DOHH2 (cell line): ENCODE measurements around the gene TEKT3.

Experiments used
- H3F3A ChIP-seq: fragments of 200-600 bp; sonication (generic), shearing (Covaris generic); 2 replicates; pipeline ENCODE4 v1.6.0; 2016; ENCODE audit warnings: antibody characterized with exemption, mild to moderate bottlenecking; ENCODE audit not compliant: control insufficient read depth, insufficient read depth
- H3K27ac ChIP-seq: fragments of 200-600 bp; sonication (generic); 2 replicates; pipeline ENCODE4 v1.5.1; 2014; ENCODE audit warnings: low read depth, mild to moderate bottlenecking, low read length, moderate library complexity
- H3K27me3 ChIP-seq: fragments of 200-600 bp; sonication (generic); 2 replicates; pipeline ENCODE4 v1.6.1; 2014; ENCODE audit warnings: mild to moderate bottlenecking, low read length, mixed read lengths; ENCODE audit not compliant: control insufficient read depth
- H3K36me3 ChIP-seq: fragments of 200-600 bp; sonication (generic); 2 replicates; pipeline ENCODE4 v1.6.1; 2014; ENCODE audit warnings: mild to moderate bottlenecking, low read length, moderate library complexity, mixed read lengths; ENCODE audit not compliant: control insufficient read depth
- H3K4me1 ChIP-seq: fragments of 200-600 bp; sonication (generic); 2 replicates; pipeline ENCODE4 v1.6.1; 2014; ENCODE audit warnings: mild to moderate bottlenecking, low read length, mixed read lengths; ENCODE audit not compliant: control insufficient read depth
- H3K4me2 ChIP-seq: fragments of 200-600 bp; sonication (generic); 2 replicates; pipeline ENCODE4 v1.6.0; 2014; ENCODE audit warnings: mild to moderate bottlenecking, low read length, moderate library complexity
- H3K4me3 ChIP-seq: fragments of 200-600 bp; sonication (generic); 2 replicates; pipeline ENCODE4 v1.5.1; 2014; ENCODE audit warnings: mild to moderate bottlenecking, low read length, mixed read lengths
- H3K79me2 ChIP-seq: fragments of 200-600 bp; sonication (generic); 2 replicates; pipeline ENCODE4 v1.6.1; 2014; ENCODE audit warnings: mild to moderate bottlenecking, low read length, mixed read lengths; ENCODE audit not compliant: control insufficient read depth
- H3K9me2 ChIP-seq: fragments of 200-600 bp; sonication (generic); replicated peaks from 2 replicates; pipeline ENCODE4 v1.6.1; 2014; ENCODE audit warnings: mild to moderate bottlenecking, low read length, mixed read lengths; ENCODE audit not compliant: control insufficient read depth
- H3K9me3 ChIP-seq: fragments of 200-600 bp; sonication (generic); 2 replicates; pipeline ENCODE4 v1.6.1; 2014; ENCODE audit warnings: antibody characterized with exemption, low read length, mixed read lengths; ENCODE audit not compliant: control insufficient read depth, insufficient read depth
- H4K20me1 ChIP-seq: fragments of 200-600 bp; sonication (generic); 2 replicates; pipeline ENCODE4 v1.6.0; 2014; ENCODE audit warnings: low read depth, mild to moderate bottlenecking, antibody characterized with exemption, low read length, moderate library complexity; ENCODE audit not compliant: control insufficient read depth, insufficient read depth
- EZH2phosphoT487 ChIP-seq: fragments of 200-600 bp; sonication (generic); IDR thresholded peaks from 2 replicates; pipeline ENCODE4 v1.6.1; 2017; ENCODE audit warnings: borderline replicate concordance, mild to moderate bottlenecking, antibody characterized with exemption, low read length, moderate library complexity, mixed read lengths
- TF ChIP-seq, protein P1 (sequence below): fragments of 200-600 bp; sonication (generic); IDR thresholded peaks from one replicate; pipeline ENCODE4 v1.5.1; 2014; ENCODE audit warnings: antibody characterized with exemption, mild to moderate bottlenecking, low read depth, low read length; ENCODE audit not compliant: poor library complexity, severe bottlenecking

The TEKT3 gene

DNA sequence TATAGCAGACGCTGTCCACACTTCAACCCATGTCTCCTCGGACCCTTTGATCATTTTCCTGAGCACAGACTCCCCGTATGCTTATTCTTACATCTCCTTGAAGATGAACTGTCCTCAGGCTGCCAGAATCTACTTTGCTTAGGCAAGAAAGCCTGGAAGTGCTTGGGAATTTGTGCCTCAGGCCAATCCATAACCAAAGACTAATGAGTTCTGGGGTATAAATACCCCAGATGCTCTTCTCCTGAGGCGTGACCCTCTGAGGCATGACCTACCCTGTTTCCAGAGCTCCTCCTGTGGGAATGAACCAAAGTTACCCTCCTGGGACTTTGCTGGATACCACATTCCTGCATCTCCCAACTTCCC lies 10.1 kb upstream of the TEKT3 start:
- Histone ChIP-seq H3K27me3 (no peaks in the 10 kb centered on the region), H3K9me3 (no peaks in the 10 kb centered on the region), H4K20me1 (no peaks in the 10 kb centered on the region), H3K9me2 (no peaks in the 10 kb centered on the region), H3K27ac (no peak overlapping the region), H3F3A (no peaks in the 10 kb centered on the region), H3K4me3 (no peak overlapping the region), H3K4me1 (no peaks in the 10 kb centered on the region), H3K79me2 (no peaks in the 10 kb centered on the region), H3K4me2 (no peak overlapping the region), H3K36me3 (no peaks in the 10 kb centered on the region)
- TF ChIP-seq, protein P1, sequence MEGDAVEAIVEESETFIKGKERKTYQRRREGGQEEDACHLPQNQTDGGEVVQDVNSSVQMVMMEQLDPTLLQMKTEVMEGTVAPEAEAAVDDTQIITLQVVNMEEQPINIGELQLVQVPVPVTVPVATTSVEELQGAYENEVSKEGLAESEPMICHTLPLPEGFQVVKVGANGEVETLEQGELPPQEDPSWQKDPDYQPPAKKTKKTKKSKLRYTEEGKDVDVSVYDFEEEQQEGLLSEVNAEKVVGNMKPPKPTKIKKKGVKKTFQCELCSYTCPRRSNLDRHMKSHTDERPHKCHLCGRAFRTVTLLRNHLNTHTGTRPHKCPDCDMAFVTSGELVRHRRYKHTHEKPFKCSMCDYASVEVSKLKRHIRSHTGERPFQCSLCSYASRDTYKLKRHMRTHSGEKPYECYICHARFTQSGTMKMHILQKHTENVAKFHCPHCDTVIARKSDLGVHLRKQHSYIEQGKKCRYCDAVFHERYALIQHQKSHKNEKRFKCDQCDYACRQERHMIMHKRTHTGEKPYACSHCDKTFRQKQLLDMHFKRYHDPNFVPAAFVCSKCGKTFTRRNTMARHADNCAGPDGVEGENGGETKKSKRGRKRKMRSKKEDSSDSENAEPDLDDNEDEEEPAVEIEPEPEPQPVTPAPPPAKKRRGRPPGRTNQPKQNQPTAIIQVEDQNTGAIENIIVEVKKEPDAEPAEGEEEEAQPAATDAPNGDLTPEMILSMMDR: no peak
- no peak for TF ChIP-seq EZH2phosphoT487

DNA sequence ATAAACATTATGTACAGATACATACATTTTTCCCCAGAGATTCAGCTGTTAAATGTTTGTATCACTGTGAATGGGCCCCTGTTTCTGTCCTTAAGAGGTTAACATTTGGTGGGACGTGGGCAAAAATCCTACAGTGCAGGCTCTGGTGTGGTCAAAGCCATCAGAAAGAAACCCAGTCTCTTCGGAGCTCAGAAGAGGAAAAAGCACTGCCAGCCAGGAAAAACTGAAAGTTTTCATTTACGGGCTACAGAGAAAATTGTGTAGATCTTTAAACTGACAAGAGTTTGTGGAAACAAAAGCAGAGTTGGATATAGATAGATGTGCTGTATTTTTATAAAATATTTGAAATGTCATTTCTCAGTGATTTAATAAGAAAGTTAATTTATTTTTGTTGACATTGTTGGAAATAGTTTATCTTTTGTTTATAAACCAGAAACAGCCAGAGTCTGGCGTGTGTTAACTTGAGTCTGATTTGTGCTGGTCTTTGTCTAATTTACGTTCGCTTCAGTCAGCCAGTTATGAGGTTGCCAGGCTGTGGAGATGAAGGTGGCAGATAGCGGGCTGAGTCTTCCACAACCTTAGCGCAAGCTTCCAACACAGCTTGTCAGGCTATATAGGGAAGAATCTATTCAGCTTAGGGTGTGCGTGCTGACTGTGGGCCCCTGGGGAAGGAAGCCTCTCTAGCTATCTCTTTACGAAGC lies 9.5 kb upstream of the TEKT3 start:
- H3K27ac ChIP-seq: no peak overlapping the region
- H3F3A ChIP-seq: no peaks in the 10 kb centered on the region
- H3K4me3 ChIP-seq: no peak overlapping the region
- no peaks in the 10 kb centered on the region for H3K79me2 ChIP-seq
- H3K9me2 ChIP-seq: no peaks in the 10 kb centered on the region
- H3K4me1 ChIP-seq: no peaks in the 10 kb centered on the region
- H3K27me3 ChIP-seq: no peaks in the 10 kb centered on the region
- H3K9me3 ChIP-seq: no peaks in the 10 kb centered on the region
- no peak overlapping the region for H3K4me2 ChIP-seq
- no peaks in the 10 kb centered on the region for H3K36me3 ChIP-seq
- no peak for TF ChIP-seq EZH2phosphoT487
- TF ChIP-seq, protein P1: no peak
- no peaks in the 10 kb centered on the region for H4K20me1 ChIP-seq

DNA sequence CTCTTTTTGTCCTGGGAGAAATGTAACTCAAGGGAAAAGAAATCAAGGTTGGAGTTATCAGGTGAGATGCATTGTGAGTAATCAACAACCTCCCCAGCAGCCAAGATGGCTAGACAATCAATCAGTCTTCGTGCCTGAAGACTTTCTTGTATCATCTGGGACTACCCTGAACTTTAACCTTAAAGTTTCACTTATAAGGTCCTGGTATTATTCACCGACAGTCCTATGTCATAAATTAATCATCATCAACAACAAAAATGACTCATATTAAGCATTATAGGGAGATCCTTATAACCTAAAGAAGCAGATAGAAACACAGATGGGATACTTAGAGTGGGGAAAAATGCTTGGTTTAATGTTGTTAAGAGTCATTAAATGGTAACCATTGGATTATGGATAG lies 7.7 kb upstream of the TEKT3 start:
- Histone ChIP-seq H4K20me1 (no peaks in the 10 kb centered on the region), H3K4me2 (no peak overlapping the region), H3K36me3 (no peaks in the 10 kb centered on the region), H3K9me3 (no peaks in the 10 kb centered on the region), H3K4me1 (no peaks in the 10 kb centered on the region), H3F3A (no peaks in the 10 kb centered on the region), H3K27me3 (no peaks in the 10 kb centered on the region), H3K27ac (no peak overlapping the region), H3K79me2 (no peaks in the 10 kb centered on the region), H3K4me3 (no peak overlapping the region), H3K9me2 (no peaks in the 10 kb centered on the region)
- TF ChIP-seq EZH2phosphoT487: no peak
- TF ChIP-seq, protein P1: no peak
